Fibroblast of pulmonary artery (primary cell): ENCODE measurements around the gene MTUS2.

Source experiments
- DNase-seq: peaks from one replicate; pipeline ENCODE4 v3.0.0-alpha.2; 2010; ENCODE audit warnings: low read depth
- H3K4me3 ChIP-seq: replicated peaks from 2 replicates; pipeline ENCODE4 v1.5.1; 2011; ENCODE audit warnings: low read depth, mild to moderate bottlenecking, control low read depth, low read length, moderate library complexity
- CTCF ChIP-seq: IDR thresholded peaks from 2 replicates; pipeline ENCODE4 v1.5.1; 2011; ENCODE audit warnings: mild to moderate bottlenecking, control low read depth, low read length, inconsistent platforms; ENCODE audit errors: missing control alignments

MTUS2 gene

GRCh38 chr13:29059800-29060199 is 239.7 kb downstream of the MTUS2 start:
- H3K4me3 ChIP-seq, result no peak overlapping the region
- no peak for DNase-seq
- TF ChIP-seq CTCF, result no peak

- no peak overlapping the region for H3K4me3 ChIP-seq
- no peak for DNase-seq
- TF ChIP-seq CTCF, result no peak
Measured at GRCh38 chr13:29065142-29065541, 245.0 kb downstream of the MTUS2 start.

- TF ChIP-seq CTCF, result no peak
- no peak for DNase-seq
Measured at GRCh38 chr13:29067306-29067945, 247.3 kb downstream of the MTUS2 start.

GRCh38 chr13:29073755-29074154 is 253.6 kb downstream of the MTUS2 start:
- DNase-seq, result no peak
- H3K4me3 ChIP-seq, result no peak overlapping the region
- TF ChIP-seq CTCF, result no peak

More at GRCh38 chr13:29067306-29067945, 247.3 kb downstream of the MTUS2 start:
- H3K4me3 ChIP-seq, result no peak overlapping the region

- H3K4me3 ChIP-seq, result no peak overlapping the region
- TF ChIP-seq CTCF, result no peak
- no peak for DNase-seq
Measured at GRCh38 chr13:29077051-29077813, 257.1 kb downstream of the MTUS2 start.

- no peak for TF ChIP-seq CTCF
- H3K4me3 ChIP-seq, result no peak overlapping the region
- DNase-seq, result no peak
Measured at GRCh38 chr13:29081036-29081435, 260.9 kb downstream of the MTUS2 start.
